Neural progenitor cell (in vitro differentiated cells): ENCODE data around the gene FBLIM1. TPM values are rescaled to one million over a fixed set of nuclear protein-coding genes. Genes with fewer than 3 reads are reported as not detected.

ENCODE experiments used
- DNase-seq: peaks from one replicate; pipeline ENCODE4 v3.0.0-alpha.2; 2016; ENCODE audit warnings: low spot score
- H2AFZ ChIP-seq: fragments of 200-600 bp; sonication (generic); replicated peaks from 2 replicates; pipeline ENCODE4 v1.6.1; 2016; ENCODE audit warnings: antibody characterized with exemption
- H3F3A ChIP-seq: fragments of 200-600 bp; sonication (generic); 2 replicates; pipeline ENCODE4 v1.6.1; 2016; ENCODE audit warnings: antibody characterized with exemption, low read depth
- H3K27ac ChIP-seq: fragments of 200-600 bp; sonication (generic); 2 replicates; pipeline ENCODE4 v1.5.1; 2016; ENCODE audit warnings: mild to moderate bottlenecking
- H3K27me3 ChIP-seq: fragments of 200-600 bp; sonication (generic); 2 replicates; pipeline ENCODE4 v1.6.1; 2016; ENCODE audit warnings: mild to moderate bottlenecking, moderate library complexity
- H3K36me3 ChIP-seq: fragments of 200-600 bp; sonication (generic); 2 replicates; pipeline ENCODE4 v1.5.1; 2016
- H3K4me1 ChIP-seq: fragments of 200-600 bp; sonication (generic); 2 replicates; pipeline ENCODE4 v1.6.1; 2016; ENCODE audit warnings: mixed run types
- H3K4me2 ChIP-seq: fragments of 200-600 bp; sonication (generic); 2 replicates; pipeline ENCODE4 v1.6.1; 2016
- H3K4me3 ChIP-seq: fragments of 200-600 bp; sonication (generic); 2 replicates; pipeline ENCODE4 v1.5.1; 2016
- H3K79me2 ChIP-seq: fragments of 200-600 bp; sonication (generic); 2 replicates; pipeline ENCODE4 v1.6.1; 2016; ENCODE audit warnings: low read depth
- H3K9ac ChIP-seq: fragments of 200-600 bp; sonication (generic); 2 replicates; pipeline ENCODE4 v1.6.1; 2016
- H3K9me3 ChIP-seq: fragments of 200-600 bp; sonication (generic); 2 replicates; pipeline ENCODE4 v1.5.1; 2016; ENCODE audit warnings: low read depth
- H4K20me1 ChIP-seq: fragments of 200-600 bp; sonication (generic); 2 replicates; pipeline ENCODE4 v1.6.1; 2016; ENCODE audit warnings: low read depth
- H3K27ac Mint-ChIP-seq: 3 replicates; pipeline ENCODE4 v1.8.0; 2021; ENCODE audit warnings: mixed read lengths
- H3K27me3 Mint-ChIP-seq: 2 replicates; pipeline ENCODE4 v1.8.0; 2022; ENCODE audit warnings: low read depth, mild to moderate bottlenecking, inconsistent platforms, moderate library complexity, mixed read lengths; ENCODE audit not compliant: insufficient read depth
- H3K36me3 Mint-ChIP-seq: 3 replicates; pipeline ENCODE4 v1.8.0; 2021; ENCODE audit warnings: mixed read lengths
- H3K4me1 Mint-ChIP-seq: 3 replicates; pipeline ENCODE4 v1.8.0; 2021; ENCODE audit warnings: mixed read lengths
- H3K4me3 Mint-ChIP-seq: 3 replicates; pipeline ENCODE4 v1.8.0; 2021; ENCODE audit warnings: mild to moderate bottlenecking, moderate library complexity, mixed read lengths
- H3K9me3 Mint-ChIP-seq: 3 replicates; pipeline ENCODE4 v1.8.0; 2020; ENCODE audit warnings: mixed read lengths
- EZH2 ChIP-seq: fragments of 200-600 bp; sonication (generic); IDR thresholded peaks from 2 replicates; pipeline ENCODE4 v1.6.1; 2017; ENCODE audit warnings: antibody characterized with exemption, mild to moderate bottlenecking, moderate library complexity
- EZH2phosphoT487 ChIP-seq: fragments of 200-600 bp; sonication (generic); IDR thresholded peaks from 2 replicates; pipeline ENCODE4 v1.6.1; 2017; ENCODE audit warnings: antibody characterized with exemption
- total RNA-seq: library from RNA; depleted of rRNA; stranded (reverse); fragments of >200 nt; gene quantifications from 2 replicates; pipeline ENCODE4 v1.2.3, GENCODE V29; 2015; ENCODE audit warnings: low replicate concordance
- TF ChIP-seq, protein P1 (sequence below): fragments of 200-600 bp; sonication (generic); IDR thresholded peaks from 2 replicates; pipeline ENCODE4 v1.5.1; 2017; ENCODE audit warnings: antibody characterized with exemption, mild to moderate bottlenecking

Gene FBLIM1
- total RNA-seq, 1 donor from 2014 or later: 4.7 TPM

DNA sequence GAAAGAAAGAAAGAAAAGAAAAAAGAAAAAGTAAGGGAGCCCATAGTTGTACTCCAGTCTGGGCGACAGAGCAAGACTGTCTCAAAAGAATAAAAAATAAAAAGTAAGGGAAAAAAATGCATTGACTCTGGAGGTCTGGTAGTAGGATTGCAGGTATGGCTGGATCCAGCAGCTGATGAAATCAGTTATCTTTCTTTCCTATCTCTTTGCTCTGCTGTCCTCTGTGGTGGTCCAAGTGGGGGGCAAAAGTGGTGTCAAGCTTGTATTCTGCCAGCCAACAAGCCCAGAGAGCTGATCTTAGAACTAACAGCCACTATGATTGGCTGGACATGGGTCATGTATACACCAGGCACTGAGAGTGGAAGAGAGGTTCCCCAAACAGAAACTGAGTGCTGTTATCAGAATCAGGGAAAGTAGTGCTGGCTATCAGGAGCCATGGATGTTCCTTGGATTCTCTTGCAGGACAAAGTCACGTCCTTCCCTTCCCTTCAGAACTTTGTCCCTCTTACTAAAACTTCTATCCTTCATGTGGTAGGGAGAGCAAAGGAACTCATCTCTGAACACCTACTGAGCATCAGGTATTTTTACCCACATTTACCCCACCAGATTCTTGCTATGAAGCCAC, 3.5 kb upstream of the FBLIM1 start:
- peaks cover 53% of the 10 kb centered on the region for H3K27me3 ChIP-seq
- Mint-ChIP-seq H3K4me3 (peak overlapping the region; percentile 57), H3K36me3 (no peaks in the 10 kb centered on the region), H3K27ac (no peak overlapping the region), H3K9me3 (no peaks in the 10 kb centered on the region), H3K4me1 (peaks cover 35% of the 10 kb centered on the region), H3K27me3 (peaks cover 20% of the 10 kb centered on the region)
- no peak overlapping the region for H3K9ac ChIP-seq
- H3K9me3 ChIP-seq: no peaks in the 10 kb centered on the region
- peaks cover 46% of the 10 kb centered on the region for H3K4me1 ChIP-seq
- H3K4me3 ChIP-seq: no peak overlapping the region
- H3K36me3 ChIP-seq: no peaks in the 10 kb centered on the region
- peak overlapping the region; percentile 49 for H3K4me2 ChIP-seq
- H4K20me1 ChIP-seq: peaks cover 18% of the 10 kb centered on the region
- no peak overlapping the region for H3K27ac ChIP-seq
- no peak for TF ChIP-seq EZH2phosphoT487
- TF ChIP-seq, protein P1, sequence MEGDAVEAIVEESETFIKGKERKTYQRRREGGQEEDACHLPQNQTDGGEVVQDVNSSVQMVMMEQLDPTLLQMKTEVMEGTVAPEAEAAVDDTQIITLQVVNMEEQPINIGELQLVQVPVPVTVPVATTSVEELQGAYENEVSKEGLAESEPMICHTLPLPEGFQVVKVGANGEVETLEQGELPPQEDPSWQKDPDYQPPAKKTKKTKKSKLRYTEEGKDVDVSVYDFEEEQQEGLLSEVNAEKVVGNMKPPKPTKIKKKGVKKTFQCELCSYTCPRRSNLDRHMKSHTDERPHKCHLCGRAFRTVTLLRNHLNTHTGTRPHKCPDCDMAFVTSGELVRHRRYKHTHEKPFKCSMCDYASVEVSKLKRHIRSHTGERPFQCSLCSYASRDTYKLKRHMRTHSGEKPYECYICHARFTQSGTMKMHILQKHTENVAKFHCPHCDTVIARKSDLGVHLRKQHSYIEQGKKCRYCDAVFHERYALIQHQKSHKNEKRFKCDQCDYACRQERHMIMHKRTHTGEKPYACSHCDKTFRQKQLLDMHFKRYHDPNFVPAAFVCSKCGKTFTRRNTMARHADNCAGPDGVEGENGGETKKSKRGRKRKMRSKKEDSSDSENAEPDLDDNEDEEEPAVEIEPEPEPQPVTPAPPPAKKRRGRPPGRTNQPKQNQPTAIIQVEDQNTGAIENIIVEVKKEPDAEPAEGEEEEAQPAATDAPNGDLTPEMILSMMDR: no peak
- no peak for TF ChIP-seq EZH2
- no peak for DNase-seq
- H2AFZ ChIP-seq: no peak overlapping the region
- H3F3A ChIP-seq: peaks cover 49% of the 10 kb centered on the region
- no peaks in the 10 kb centered on the region for H3K79me2 ChIP-seq

DNA sequence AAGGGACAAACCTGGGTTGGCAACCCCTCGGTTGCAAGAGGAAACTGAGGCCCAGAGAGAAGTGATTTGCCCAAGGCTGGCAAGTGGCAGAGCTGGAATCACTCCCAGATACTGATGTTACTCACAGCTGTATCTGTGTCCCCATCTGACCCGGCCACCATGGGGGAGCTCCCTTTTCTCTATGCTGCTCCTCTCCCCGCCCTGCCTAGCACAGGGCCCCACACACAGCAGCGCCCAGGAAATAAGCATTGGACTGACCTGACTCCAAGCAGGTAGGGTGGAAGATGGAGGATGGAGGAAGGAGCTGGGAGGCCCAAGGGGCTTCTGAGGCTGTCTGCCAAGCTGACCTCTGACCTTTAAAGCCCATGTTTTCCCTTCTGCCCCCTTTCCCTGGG, 3.0 kb upstream of the FBLIM1 start:
- Histone ChIP-seq H3K27ac (no peak overlapping the region), H3K4me2 (peak overlapping the region; percentile 49), H3K79me2 (no peaks in the 10 kb centered on the region), H3K9me3 (no peaks in the 10 kb centered on the region), H2AFZ (no peak overlapping the region), H4K20me1 (peaks cover 18% of the 10 kb centered on the region), H3K4me1 (peaks cover 49% of the 10 kb centered on the region), H3K36me3 (no peaks in the 10 kb centered on the region), H3K27me3 (peaks cover 55% of the 10 kb centered on the region), H3F3A (peaks cover 51% of the 10 kb centered on the region), H3K4me3 (no peak overlapping the region), H3K9ac (no peak overlapping the region)
- peaks cover 20% of the 10 kb centered on the region for H3K27me3 Mint-ChIP-seq
- no peak for TF ChIP-seq EZH2phosphoT487
- TF ChIP-seq EZH2: no peak
- TF ChIP-seq, protein P1: no peak
- H3K4me1 Mint-ChIP-seq: peaks cover 37% of the 10 kb centered on the region
- H3K27ac Mint-ChIP-seq: no peak overlapping the region
- H3K4me3 Mint-ChIP-seq: no peak overlapping the region
- H3K36me3 Mint-ChIP-seq: no peaks in the 10 kb centered on the region
- no peak for DNase-seq
- H3K9me3 Mint-ChIP-seq: no peaks in the 10 kb centered on the region

DNA sequence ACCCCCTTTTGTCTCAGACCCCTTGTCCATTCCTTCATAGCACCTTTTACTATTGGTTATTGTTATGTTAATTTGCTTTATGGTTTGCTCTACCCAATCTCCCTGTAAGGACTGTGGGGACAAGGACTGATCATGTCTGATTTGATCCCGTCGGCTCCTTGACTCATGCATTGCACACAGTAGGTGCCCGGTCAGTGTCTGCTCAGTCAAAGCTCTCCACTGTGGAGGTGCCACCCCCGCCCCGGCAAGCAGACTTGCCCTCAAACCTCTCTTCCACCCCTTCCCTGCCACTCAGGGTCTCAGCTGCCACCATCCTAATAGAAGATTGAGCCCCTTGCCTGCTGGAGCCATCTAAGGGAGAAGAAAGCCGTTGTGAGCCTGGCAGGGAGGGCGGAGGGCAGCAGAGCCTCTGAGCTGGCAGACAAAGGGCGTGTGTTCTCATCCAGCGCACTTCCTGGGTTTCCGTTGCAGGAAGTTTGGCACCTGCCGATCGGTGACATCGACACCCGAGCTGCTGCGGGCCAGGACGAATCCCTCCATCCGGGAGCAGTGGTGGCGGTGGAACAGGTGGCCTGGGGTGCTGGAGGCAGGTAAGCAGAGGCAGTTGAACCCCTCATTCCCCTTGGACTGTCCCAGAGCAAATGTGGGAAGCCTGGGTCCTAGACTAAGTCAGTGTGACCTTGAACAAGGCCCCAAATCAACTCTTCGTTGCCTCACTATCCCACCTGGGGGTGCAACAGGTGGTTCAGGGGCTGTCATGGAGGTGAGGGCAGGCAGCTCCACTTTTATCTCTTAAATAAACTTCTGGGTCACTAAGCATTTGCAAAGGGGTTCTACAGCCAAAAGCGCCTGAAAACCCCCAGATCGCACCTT, 2.2 kb upstream of the FBLIM1 start:
- no peak for TF ChIP-seq EZH2
- TF ChIP-seq EZH2phosphoT487: no peak
- TF ChIP-seq, protein P1: no peak
- no peaks in the 10 kb centered on the region for H3K36me3 ChIP-seq
- DNase-seq: peak; percentile 46
- H3K4me1 ChIP-seq: peaks cover 54% of the 10 kb centered on the region
- H3K9me3 Mint-ChIP-seq: no peaks in the 10 kb centered on the region
- H3K27ac Mint-ChIP-seq: no peak overlapping the region
- no peaks in the 10 kb centered on the region for H3K9me3 ChIP-seq
- H3K4me3 Mint-ChIP-seq: no peak overlapping the region
- H2AFZ ChIP-seq: no peak overlapping the region
- H3K27me3 ChIP-seq: peaks cover 55% of the 10 kb centered on the region
- peaks cover 59% of the 10 kb centered on the region for H3F3A ChIP-seq
- H3K4me1 Mint-ChIP-seq: peaks cover 36% of the 10 kb centered on the region
- no peaks in the 10 kb centered on the region for H3K36me3 Mint-ChIP-seq
- no peak overlapping the region for H3K9ac ChIP-seq
- peak overlapping the region; percentile 49 for H3K4me2 ChIP-seq
- H3K27me3 Mint-ChIP-seq: peaks cover 20% of the 10 kb centered on the region
- H3K27ac ChIP-seq: no peak overlapping the region
- H3K79me2 ChIP-seq: no peaks in the 10 kb centered on the region
- peaks cover 18% of the 10 kb centered on the region for H4K20me1 ChIP-seq
- no peak overlapping the region for H3K4me3 ChIP-seq
